GM18873 (cell line): ENCODE results near the gene KLC4.

Experiments
- ATAC-seq: cut with Tn5 transposase; IDR thresholded peaks from one replicate; pipeline ENCODE4 v1.9.1; 2021; ENCODE audit warnings: mild to moderate bottlenecking, moderate library complexity, moderate number of reproducible peaks; ENCODE audit not compliant: unreplicated experiment, low FRiP score

Gene KLC4

DNA sequence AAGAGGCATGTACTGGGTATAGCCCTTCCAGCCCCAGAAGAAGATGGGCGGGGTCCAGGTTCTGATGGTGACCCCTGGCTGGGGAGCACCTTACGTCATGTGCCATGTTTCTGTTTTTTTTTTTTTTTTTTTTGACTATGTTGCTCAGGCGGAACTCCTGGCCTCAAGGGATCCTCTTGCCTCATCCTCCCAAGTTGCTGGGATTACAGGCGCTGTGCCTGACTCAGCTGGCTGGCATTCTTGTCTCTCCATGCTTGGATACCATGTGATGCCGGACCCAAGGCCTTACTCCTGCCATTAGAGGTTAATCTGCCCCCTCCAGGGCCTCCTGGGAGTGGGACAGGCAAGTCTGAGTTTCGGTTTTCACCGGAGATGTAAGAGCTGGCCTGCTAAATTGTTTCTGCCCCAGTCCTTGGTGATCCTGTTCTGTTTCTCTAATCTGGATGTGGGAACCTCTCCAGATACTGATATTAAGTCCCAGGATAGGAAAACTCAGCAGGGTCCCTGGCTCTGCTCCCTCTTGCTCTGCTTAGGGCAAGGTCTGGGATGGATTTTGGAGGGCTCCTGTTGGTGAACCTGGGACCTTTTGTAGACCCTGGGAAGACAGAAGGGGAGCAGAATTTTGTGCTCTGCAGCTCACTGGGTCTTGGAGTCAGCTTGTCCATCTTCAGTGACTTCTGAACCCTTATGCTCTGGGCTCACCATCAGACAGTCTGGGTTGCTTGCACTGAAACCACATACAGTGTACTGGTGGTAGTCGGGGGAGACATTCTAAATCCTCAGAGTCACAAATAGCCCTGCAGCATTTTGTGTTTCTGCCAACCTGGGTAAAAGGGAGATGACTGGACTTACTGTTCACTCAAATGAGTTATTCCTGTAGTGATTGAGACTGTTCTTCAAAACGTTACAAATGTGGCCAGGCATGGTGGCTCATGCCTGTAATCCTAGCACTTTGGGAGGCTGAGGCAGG is 61.8 kb downstream of the KLC4 start:
- no peak for ATAC-seq

DNA sequence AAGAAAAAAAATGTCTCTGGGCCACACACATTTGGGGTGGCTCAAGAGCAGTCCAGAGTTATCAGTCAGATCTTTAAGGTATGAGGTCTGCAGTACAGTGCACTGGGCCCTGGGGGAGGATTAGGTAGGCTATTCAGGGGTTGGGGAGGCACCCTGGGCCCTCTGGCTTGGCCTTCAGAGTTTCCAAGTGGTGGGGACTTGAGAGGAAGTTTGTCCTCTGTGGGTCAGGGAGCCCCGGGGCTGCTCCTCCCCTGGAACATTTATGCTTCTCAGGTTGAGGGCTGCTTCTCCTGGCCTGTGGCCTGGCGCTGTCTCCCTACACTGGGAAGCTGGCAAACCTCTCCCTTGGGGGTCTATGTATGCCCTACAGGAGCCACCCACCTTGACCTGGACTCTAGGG is 62.7 kb downstream of the KLC4 start:
- no peak for ATAC-seq

DNA sequence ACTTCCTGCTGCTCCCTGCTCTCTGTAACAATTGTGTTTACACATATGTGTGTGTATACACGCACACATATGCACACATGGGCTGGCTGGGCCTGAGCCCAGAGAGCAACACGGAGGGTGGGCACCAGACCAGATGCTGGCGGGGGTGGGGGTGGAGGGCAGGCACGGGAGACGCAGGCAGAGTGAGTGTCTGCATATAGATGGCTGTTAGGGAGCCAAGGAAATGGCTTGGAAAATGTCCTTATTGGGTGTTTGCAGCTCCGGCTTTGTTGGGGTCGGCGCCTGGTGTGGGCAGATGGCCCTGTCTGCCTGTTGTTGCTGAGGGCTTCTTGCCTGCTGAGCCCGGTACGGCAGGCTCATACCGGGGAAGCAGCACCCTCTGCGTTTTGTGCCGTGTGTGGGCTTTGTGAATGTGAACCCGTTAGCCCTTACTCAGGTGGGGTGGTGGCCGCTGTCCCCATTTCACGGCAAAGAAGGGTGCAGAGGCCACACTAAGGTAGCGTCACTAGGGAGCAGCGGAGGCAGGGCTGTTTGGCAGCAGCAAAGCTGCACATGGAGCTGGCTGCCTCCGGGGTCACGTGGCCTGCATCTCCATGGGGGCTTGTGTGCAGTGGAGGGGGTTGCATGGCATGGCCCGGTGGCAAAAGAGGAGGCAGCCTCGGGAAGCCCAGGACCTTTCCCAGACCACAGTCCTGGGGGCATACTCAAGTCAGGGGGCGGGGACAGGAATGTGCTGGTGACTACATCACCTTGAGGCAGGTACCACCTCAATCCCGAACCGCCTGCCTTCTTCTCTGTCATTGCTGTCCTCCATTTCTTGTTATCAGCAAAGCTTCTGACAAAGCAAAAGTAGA is 64.3 kb downstream of the KLC4 start:
- no peak for ATAC-seq

DNA sequence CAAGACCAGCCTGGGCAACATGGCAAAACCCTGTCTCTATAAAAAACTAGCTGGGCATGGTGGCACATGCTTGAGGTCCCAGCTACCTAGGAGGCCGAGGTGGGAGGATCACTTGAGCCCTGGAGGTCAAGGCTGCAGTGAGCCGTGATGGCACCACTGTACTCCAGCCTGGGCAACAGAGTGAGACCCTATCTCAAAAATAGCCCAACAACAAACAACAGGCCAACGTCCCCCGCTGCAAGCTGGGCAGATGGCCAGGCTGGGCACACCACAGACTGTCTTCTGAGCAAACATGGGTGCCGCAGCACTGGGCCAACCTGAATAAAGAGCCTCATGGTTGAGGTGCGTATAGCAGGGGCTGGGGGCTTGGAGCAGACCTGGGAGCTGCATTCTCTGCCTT is 65.0 kb downstream of the KLC4 start:
- ATAC-seq, result no peak
